T47D (cell line): ENCODE measurements around the gene MAPK8IP2.
"Not testable (repeated sequence)": the region's sequence is repeated elsewhere in the genome, so short reads cannot be mapped to it uniquely, and the experiment has no call there.

Source experiments
- DNase-seq, 2 experiments: peaks; one replicate each; pipeline versions ENCODE4 v3.0.0 to v3.0.0-alpha.2; 2011 to 2012; ENCODE audit warnings: low read depth in 1 of 2, low spot score in 1 of 2
- JUND ChIP-seq: IDR thresholded peaks from 2 replicates; pipeline ENCODE4 v1.6.1; 2012; ENCODE audit warnings: low read depth
- in situ Hi-C: cut with HindIII; loops from 2 replicates; pipeline ENCODE4 v1.10.0; 2016; ENCODE audit warnings: low sequenced_read_pairs, low pct_unique_long_range_greater_than_20kb

MAPK8IP2 gene

DNA sequence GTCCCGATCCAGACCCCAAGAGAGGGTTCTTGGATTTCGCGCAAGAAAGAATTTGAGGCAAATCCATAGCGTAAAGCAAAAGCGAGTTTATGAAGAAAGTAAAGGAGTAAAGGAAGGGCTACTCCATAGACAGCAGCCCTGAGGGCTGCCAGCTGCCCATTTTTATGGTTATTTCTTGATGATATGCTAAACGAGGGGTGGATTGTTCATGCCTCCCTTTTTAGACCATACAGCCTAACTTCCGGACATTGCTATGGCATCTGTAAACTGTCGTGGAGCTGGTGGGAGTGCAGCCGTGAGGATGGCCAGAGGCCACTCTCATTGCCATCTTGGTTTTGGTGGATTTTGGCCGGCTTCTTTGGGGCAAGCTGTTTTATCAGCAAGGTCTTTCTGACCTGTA is 52.7 kb downstream of the MAPK8IP2 start:
- in situ Hi-C loops: no loop called here
- DNase-seq: no peak
- TF ChIP-seq JUND: no peak

DNA sequence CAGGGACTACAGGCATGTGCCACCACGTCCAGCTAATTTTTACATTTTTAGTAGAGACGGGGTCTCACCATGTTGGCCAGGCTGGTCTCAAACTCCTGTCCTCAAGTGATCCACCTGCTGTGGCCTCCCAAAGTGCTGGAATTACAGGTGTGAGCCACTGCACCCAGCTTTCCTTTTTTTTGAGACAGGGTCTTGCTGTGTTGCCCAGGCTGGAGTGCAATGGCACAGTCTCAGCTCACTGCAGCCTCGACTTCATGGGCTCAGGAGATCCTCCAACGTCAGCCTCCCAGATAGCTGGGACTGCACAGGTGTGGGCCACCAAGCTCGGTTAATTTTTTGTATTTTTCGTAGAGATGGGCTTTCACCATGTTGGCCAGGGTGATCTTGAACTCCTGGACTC is 54.1 kb downstream of the MAPK8IP2 start:
- DNase-seq, in situ Hi-C loops: not testable (repeated sequence)

DNA sequence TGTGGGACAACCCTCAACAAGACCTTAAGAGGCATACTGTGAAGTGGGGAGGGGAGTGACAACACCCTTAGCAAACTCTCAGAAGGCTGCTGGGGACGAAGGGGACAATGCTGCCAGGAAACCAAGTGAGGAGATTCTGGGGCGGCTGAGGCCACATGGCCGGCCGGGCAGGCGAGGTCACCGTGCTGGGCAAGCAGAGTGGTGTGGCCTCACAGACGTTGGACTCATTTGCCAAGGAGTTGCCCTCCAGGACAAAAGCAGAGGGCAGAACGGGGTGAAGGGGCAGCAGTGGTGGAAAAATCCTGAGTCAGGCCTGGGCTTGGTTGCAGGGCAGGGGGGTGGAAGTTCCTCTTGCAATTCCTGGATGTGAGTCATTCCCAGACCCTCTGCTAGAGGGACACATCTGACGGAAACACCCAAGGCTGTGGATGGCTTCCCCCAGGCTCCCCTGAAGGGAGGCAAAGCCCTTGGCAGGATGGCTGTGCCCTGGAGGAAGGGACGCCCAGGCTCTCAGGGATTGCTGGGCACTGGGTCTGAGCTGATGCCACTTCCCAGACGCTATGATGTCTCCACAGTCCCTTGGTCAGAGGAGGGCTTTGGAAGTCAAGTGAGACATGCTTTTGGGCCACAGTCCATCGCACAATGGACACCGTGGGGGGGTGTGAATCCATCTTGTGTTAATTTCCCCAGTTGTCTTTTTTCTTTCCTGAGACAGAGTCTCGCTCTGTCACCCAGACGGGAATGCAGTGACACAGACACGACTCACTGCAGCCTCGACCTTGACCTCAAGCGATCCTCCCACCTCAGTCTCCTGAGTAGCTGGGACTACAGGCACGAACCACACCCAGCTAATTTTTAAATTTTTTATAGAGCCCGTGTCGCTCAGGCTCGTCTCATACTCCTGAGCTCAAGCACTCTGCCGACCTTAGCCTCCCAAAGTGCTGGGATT is 55.8 kb downstream of the MAPK8IP2 start:
- in situ Hi-C loops: no loop called here
- TF ChIP-seq JUND: no peak

DNA sequence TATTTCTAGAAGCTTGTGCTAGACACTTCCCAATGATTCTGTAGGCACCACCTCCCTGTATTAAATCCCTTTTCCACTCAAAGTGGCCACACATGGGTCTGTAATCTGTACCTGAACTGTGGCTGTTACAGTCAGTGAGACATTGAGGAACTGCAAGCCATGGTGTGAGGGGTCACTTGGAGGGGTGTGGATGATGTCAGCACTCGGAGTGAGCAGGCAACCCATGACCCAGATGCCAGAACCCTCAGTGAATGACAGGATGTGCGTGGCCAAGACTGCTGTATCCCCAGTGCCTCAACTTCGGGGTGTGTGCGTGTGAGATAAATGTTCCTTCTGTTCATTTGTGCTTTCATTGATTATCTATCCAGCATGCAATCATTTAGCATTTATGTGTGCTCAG is 57.3 kb downstream of the MAPK8IP2 start:
- no peak for DNase-seq
- in situ Hi-C loops: no loop called here
- TF ChIP-seq JUND: no peak

More for the DNA sequence above, 55.8 kb downstream of the MAPK8IP2 start:
- no peak for DNase-seq

DNA sequence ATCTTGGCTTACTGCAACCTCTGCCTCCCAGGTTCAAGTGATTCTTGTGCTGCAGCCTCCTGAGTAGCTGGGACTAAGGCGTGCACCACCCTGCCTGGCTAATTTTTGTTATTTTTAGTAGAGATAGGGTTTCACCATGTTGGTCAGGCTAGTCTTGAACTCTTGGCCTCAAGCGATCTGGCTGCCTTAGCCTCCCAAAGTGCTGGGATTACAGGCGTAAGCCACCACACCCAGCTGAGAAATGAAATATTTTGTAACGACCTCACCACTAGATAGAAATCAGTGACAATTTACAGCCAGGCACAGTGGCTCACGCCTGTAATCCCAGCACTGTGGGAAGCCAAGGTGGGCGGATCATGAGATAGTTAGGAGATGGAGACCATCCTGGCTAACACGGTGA is 59.1 kb downstream of the MAPK8IP2 start:
- DNase-seq, in situ Hi-C loops: not testable (repeated sequence)

DNA sequence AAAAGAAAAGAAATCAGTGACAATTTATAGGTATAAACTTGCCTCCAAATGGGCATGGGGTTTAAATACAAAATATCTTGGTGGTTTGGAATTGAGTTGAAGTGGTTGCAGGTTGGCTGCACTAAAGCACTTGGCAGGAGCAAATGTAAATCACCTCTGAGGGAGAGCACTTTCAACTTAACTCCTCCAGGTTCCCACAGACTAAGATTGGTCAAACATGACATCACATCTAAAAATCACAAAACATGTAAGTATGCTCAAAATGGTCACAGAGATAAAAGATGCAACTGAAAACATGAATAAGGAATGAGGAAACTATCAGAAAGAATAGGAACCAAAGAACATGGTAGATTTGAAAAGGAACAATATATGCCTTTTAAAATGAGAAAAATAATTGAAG is 59.7 kb downstream of the MAPK8IP2 start:
- DNase-seq: no peak
- no peak for TF ChIP-seq JUND
- in situ Hi-C loops: no loop called here
